K562 (cell line): ENCODE data around the gene PPP6R3. TPM values are rescaled to one million over a fixed set of nuclear protein-coding genes. Genes with fewer than 3 reads are reported as not detected.

Experiments used
- ATAC-seq: fragments of 200-7000 bp; cut with Tn5 transposase; 3 replicates; pipeline ENCODE4 v1.9.1; 2020; ENCODE audit warnings: moderate library complexity
- BruUV-seq: library from RNA; stranded (reverse); fragments of 400-500 nt; replicated peaks from 2 replicates; lab custom pipeline; 2021; lab: Mats Ljungman, UMichigan
- CTCF ChIA-PET: fragments of 300-600 bp; formaldehyde crosslinking; extraction: SDS; loops from one replicate; lab custom pipeline; 2021; ENCODE audit warnings: low intra/inter-chr PET ratio; lab: Yijun Ruan, JAX
- POLR2A ChIA-PET: fragments of 300-600, 350-650 bp; sonication (Branson Sonifier 250); formaldehyde crosslinking; extraction: SDS; loops from one replicate; lab custom pipeline; 2021; ENCODE audit warnings: antibody characterized with exemption, inconsistent platforms; lab: Yijun Ruan, JAX
- DNase-seq, 4 experiments: peaks; one replicate each; pipeline versions ENCODE4 v3.0.0 to v3.0.0-alpha.2; 2011 to 2018; ENCODE audit warnings: low spot score in 3 of 4, mixed read lengths in 3 of 4; ENCODE audit errors: extremely low read depth in 1 of 4
- FAIRE-seq: peaks from 2 replicates; lab custom pipeline; 2011; peaks lifted over from hg19 to GRCh38; lab: Jason Lieb, UNC
- H2AFZ ChIP-seq: 2 replicates; pipeline ENCODE4 v1.6.0; 2011; ENCODE audit warnings: low read depth, low read length, control low read depth, inconsistent platforms
- H3K27ac ChIP-seq: fragments of 200-600 bp; 3 replicates; pipeline ENCODE4 v1.8.0; 2011; ENCODE audit warnings: low read depth, mild to moderate bottlenecking, control low read depth, inconsistent platforms, low read length, moderate library complexity, mixed read lengths; ENCODE audit errors: extremely low read depth
- H3K27me3 ChIP-seq, 2 experiments: fragments of 300-600 bp in 1 of 2; 2 replicates in 1 of 2; 3 replicates in 1 of 2; pipeline versions ENCODE4 v1.6.0 to v1.8.0; 2011; ENCODE audit warnings: inconsistent platforms in 2 of 2, low read length in 2 of 2, mild to moderate bottlenecking in 1 of 2, mixed read lengths in 1 of 2, moderate library complexity in 1 of 2; ENCODE audit not compliant: control insufficient read depth in 2 of 2, insufficient read depth in 2 of 2
- H3K36me3 ChIP-seq: fragments of 300-600 bp; 3 replicates; pipeline ENCODE4 v1.8.0; 2011; ENCODE audit warnings: mild to moderate bottlenecking, low read length, inconsistent platforms; ENCODE audit not compliant: control insufficient read depth, insufficient read depth
- H3K4me1 ChIP-seq, 2 experiments: fragments of 200-600 bp in 1 of 2; replicated peaks in 1 of 2; 2 replicates in 1 of 2; 3 replicates in 1 of 2; pipeline versions ENCODE4 v1.5.1 to v1.8.0; 2011; ENCODE audit warnings: inconsistent platforms in 2 of 2, low read length in 2 of 2, mild to moderate bottlenecking in 1 of 2, mixed read lengths in 1 of 2, moderate library complexity in 1 of 2; ENCODE audit not compliant: control insufficient read depth in 2 of 2, insufficient read depth in 2 of 2
- H3K4me2 ChIP-seq: 2 replicates; pipeline ENCODE4 v1.6.1; 2011; ENCODE audit warnings: low read length, control low read depth, inconsistent platforms, mixed read lengths; ENCODE audit not compliant: insufficient read depth
- H3K4me3 ChIP-seq: fragments of 200-600 bp; sonication (generic), shearing (Covaris generic); 2 replicates; pipeline ENCODE4 v1.5.1; 2016; ENCODE audit warnings: control low read depth, inconsistent platforms
- H3K79me2 ChIP-seq: fragments of 200-600 bp; 3 replicates; pipeline ENCODE4 v1.8.0; 2011; ENCODE audit warnings: low read length, inconsistent platforms; ENCODE audit not compliant: control insufficient read depth, insufficient read depth
- H3K9ac ChIP-seq, 2 experiments: 2 replicates each; pipeline versions ENCODE4 v1.6.0 to v1.6.1; 2011; ENCODE audit warnings: low read depth in 2 of 2, low read length in 2 of 2, control low read depth in 1 of 2, inconsistent platforms in 1 of 2, mild to moderate bottlenecking in 1 of 2, mixed read lengths in 1 of 2; ENCODE audit not compliant: insufficient read depth in 1 of 2
- H3K9me1 ChIP-seq: one replicate; pipeline ENCODE4 v1.6.0; 2011; ENCODE audit warnings: inconsistent platforms, mild to moderate bottlenecking, low read length, moderate library complexity; ENCODE audit not compliant: control insufficient read depth, insufficient read depth
- H3K9me3 ChIP-seq: replicated peaks from 2 replicates; pipeline ENCODE4 v1.5.1; 2011; ENCODE audit warnings: low read depth, low read length, inconsistent platforms; ENCODE audit not compliant: control insufficient read depth, insufficient read depth
- H4K20me1 ChIP-seq: replicated peaks from 2 replicates; pipeline ENCODE4 v1.6.1; 2011; ENCODE audit warnings: low read length, inconsistent platforms, mixed read lengths; ENCODE audit not compliant: control insufficient read depth, insufficient read depth
- CBFB ChIP-seq: sonication (generic); formaldehyde crosslinking; IDR thresholded peaks from 2 replicates; pipeline ENCODE4 v1.4.0; 2020; ENCODE audit warnings: mild to moderate bottlenecking, missing genetic modification reagents
- CCAR2 ChIP-seq: fragments of 200-400 bp; formaldehyde crosslinking; IDR thresholded peaks from 2 replicates; pipeline ENCODE4 v1.6.1; 2017; ENCODE audit warnings: mild to moderate bottlenecking, low read depth, low read length
- CHD1 ChIP-seq: fragments of 200-600 bp; sonication (generic); IDR thresholded peaks from one replicate; pipeline ENCODE4 v1.6.1; 2012; ENCODE audit warnings: mild to moderate bottlenecking, moderate library complexity, low read length, inconsistent platforms
- IRF1 ChIP-seq: sonication (generic); formaldehyde crosslinking; IDR thresholded peaks from 2 replicates; pipeline ENCODE4 v1.8.0; 2022; ENCODE audit warnings: missing genetic modification reagents, mild to moderate bottlenecking, borderline replicate concordance
- JUNB ChIP-seq: fragments of 450-650 bp; formaldehyde crosslinking; conservative IDR thresholded peaks from 2 replicates; pipeline ENCODE4 v1.4.0; 2020; ENCODE audit warnings: mild to moderate bottlenecking
- KLF1 ChIP-seq: fragments of 450-650 bp; IDR thresholded peaks from 2 replicates; pipeline ENCODE4 v1.6.1; 2016; ENCODE audit warnings: missing genetic modification characterization, missing compliant biosample characterization
- MNT ChIP-seq, 2 experiments: fragments of 450-650 bp; conservative IDR thresholded peaks; 2 replicates each; pipeline ENCODE4 v1.6.1; 2017; ENCODE audit warnings: mild to moderate bottlenecking in 2 of 2, moderate library complexity in 2 of 2
- NR2C2 ChIP-seq, 2 experiments: fragments of 200-800 bp in 1 of 2; sonication (Bioruptor generic) in 1 of 2; sonication (generic) in 1 of 2; formaldehyde crosslinking in 1 of 2; IDR thresholded peaks; 2 replicates each; pipeline versions ENCODE4 v1.6.1 to v1.8.0; 2016 to 2022; ENCODE audit warnings: mild to moderate bottlenecking in 1 of 2, missing compliant biosample characterization in 1 of 2, missing genetic modification characterization in 1 of 2, missing genetic modification reagents in 1 of 2
- PHB2 ChIP-seq: fragments of 450-650 bp; IDR thresholded peaks from 2 replicates; pipeline ENCODE4 v1.6.1; 2017; ENCODE audit warnings: low read depth
- PKNOX1 ChIP-seq: fragments of 450-650 bp; IDR thresholded peaks from 2 replicates; pipeline ENCODE4 v1.6.1; 2016
- PTTG1 ChIP-seq: fragments of 450-650 bp; IDR thresholded peaks from 2 replicates; pipeline ENCODE4 v1.6.1; 2016; ENCODE audit warnings: low read depth, mild to moderate bottlenecking, missing genetic modification characterization, missing compliant biosample characterization
- SMAD3 ChIP-seq: fragments of 450-650 bp; formaldehyde crosslinking; conservative IDR thresholded peaks from 2 replicates; pipeline ENCODE4 v1.4.0; 2020; ENCODE audit warnings: mild to moderate bottlenecking
- SMARCE1 ChIP-seq: fragments of 450-650 bp; IDR thresholded peaks from 2 replicates; pipeline ENCODE4 v1.7.1; 2016; ENCODE audit warnings: mild to moderate bottlenecking
- ZNF124 ChIP-seq: sonication (generic); formaldehyde crosslinking; IDR thresholded peaks from 2 replicates; pipeline ENCODE4 v1.8.1; 2022; ENCODE audit warnings: missing genetic modification reagents
- ZNF609 ChIP-seq: sonication (generic); formaldehyde crosslinking; IDR thresholded peaks from 2 replicates; pipeline ENCODE4 v1.8.1; 2023; ENCODE audit warnings: missing genetic modification reagents, mild to moderate bottlenecking, borderline replicate concordance
- WGBS: fragments of 100-300 bp; shearing (Covaris generic); methylation state at CpG from one replicate; pipeline ENCODE4 v1.1.6; 2016; ENCODE audit warnings: low coverage, mixed read lengths; ENCODE audit not compliant: insufficient coverage; ENCODE audit errors: missing lambda C conversion rate; 5-methylcytosine and 5-hydroxymethylcytosine counted together
- in situ Hi-C: fragments of 300-500 bp; cut with MboI; formaldehyde crosslinking; loops from 4 replicates; pipeline ENCODE4 v1.15.0; 2018; ENCODE audit warnings: inconsistent platforms, mixed read lengths
- intact Hi-C: fragments of 100-400 bp; cut with micrococcal nuclease; formaldehyde crosslinking; loops from 2 replicates; pipeline ENCODE4 v1.14.2; 2022
- polyA plus RNA-seq, 8 experiments: library from polyadenylated mRNA; depleted of rRNA in 4 of 8; stranded (reverse) in 5 of 8; unstranded in 3 of 8; fragments of >200 nt; fragmentation: Nextera tagmentation in 2 of 8; fragmentation: Illumina TruSeq in 1 of 8; extraction: Ambion mirVana in 2 of 8; extraction: Trizol in 1 of 8; gene quantifications; 2 replicates each; pipeline versions ENCODE4 v1.2.1 to v1.2.3, GENCODE V29; 2011 to 2014; ENCODE audit warnings: inconsistent platforms in 1 of 8, missing spikeins in 1 of 8
- total RNA-seq, 7 experiments: library from RNA; depleted of rRNA in 6 of 7; stranded (reverse); fragments of >200 nt in 6 of 7; fragmentation: Illumina TruSeq in 2 of 7; extraction: Trizol in 2 of 7; gene quantifications; 2 replicates each; pipeline versions ENCODE4 v1.2.1 to v1.2.3, GENCODE V29; 2011 to 2021; ENCODE audit warnings: low replicate concordance in 1 of 7

The PPP6R3 gene
- total and polyA plus RNA-seq, 9 of the 15 experiments (the other 6 are each of a cell fraction or from before 2014, with no cell fraction given) = 20.3 to 117 (median 80.6) TPM

- Histone ChIP-seq H3K27me3 (no peaks in the 10 kb centered on the region), H3K9me1 (no peaks in the 10 kb centered on the region), H3K4me3 (no peak overlapping the region), H3K36me3 (peaks cover 8% of the 10 kb centered on the region), H3K9ac (no peak overlapping the region), H4K20me1 (peaks cover 32% of the 10 kb centered on the region), H3K79me2 (peaks cover 99% of the 10 kb centered on the region), H3K9me3 (no peaks in the 10 kb centered on the region; the same call in 1 of the 2 replicates), H3K4me2 (no peak overlapping the region), H3K27ac (no peak overlapping the region), H2AFZ (no peak overlapping the region), H3K4me1 (peaks cover 3 to 39% of the 10 kb centered on the region in 2 experiments)
- no TSS peak for BruUV-seq
- intact Hi-C loops (no loop called here), in situ Hi-C loops (no loop called here)
- FAIRE-seq (no peak), DNase-seq (no peak), ATAC-seq (no peak)
- ChIA-PET CTCF (no interaction called here), POLR2A (interaction anchor here (0.6 to 1.5 kb wide), 4 partner anchors 8 to 173 kb away, joined by 3 to 6 read pairs (median 4); no protein-coding TSS in a partner anchor)
- 36% methylated on average over 2 of the region's 2 CpGs for WGBS
- no peak for TF ChIP-seq JUNB (CRISPR knock-in tag)
- no peak for TF ChIP-seq IRF1 (CRISPR knock-in tag)
- no peak for TF ChIP-seq SMAD3
- TF ChIP-seq ZNF124 (CRISPR knock-in tag) = no peak
- TF ChIP-seq CBFB (CRISPR knock-in tag) = no peak
- no peak for TF ChIP-seq PTTG1 (tag)
- TF ChIP-seq PHB2 = no peak
- TF ChIP-seq KLF1 (tag) = no peak
- no peak for TF ChIP-seq MNT (conservative IDR thresholded peaks at IDR 0.05)
- no peak for TF ChIP-seq PKNOX1
- TF ChIP-seq ZNF609 (CRISPR knock-in tag) = no peak
- no peak for TF ChIP-seq SMARCE1
- no peak for TF ChIP-seq CCAR2
- no peak for TF ChIP-seq CHD1
- no peak for TF ChIP-seq NR2C2 (CRISPR knock-in tag; IDR thresholded peaks at IDR 0.05)
- TF ChIP-seq NR2C2 (tag; IDR thresholded peaks at IDR 0.05) = no peak
These were observed 45.0 kb downstream of the PPP6R3 start for GRCh38 chr11:68505596-68505995.
